Stimulated activated effector memory CD8-positive, alpha-beta T cell treated with anti-CD3 and anti-CD28 coated beads, Interleukin-12 subunit alpha, Interleukin-12 subunit beta, amount 100 ng/mL, for 72 hours (primary cell): ENCODE measurements around the gene ABCB8.
"Not testable (repeated sequence)": the region's sequence is repeated elsewhere in the genome, so short reads cannot be mapped to it uniquely, and the experiment has no call there.

ENCODE experiments used
- ATAC-seq: fragments of 150-1000 bp; cut with Tn5 transposase; 2 replicates; pipeline ENCODE4 v1.10.0; 2021
- DNase-seq, 2 donors: peaks; one replicate each; pipeline ENCODE4 v3.0.0; 2021 to 2022; ENCODE audit warnings: low spot score in 2 of 2
- H3K27ac Mint-ChIP-seq: one replicate; pipeline ENCODE4 v1.8.0; 2022; ENCODE audit warnings: mild to moderate bottlenecking, mixed read lengths
- H3K36me3 Mint-ChIP-seq: one replicate; pipeline ENCODE4 v1.8.0; 2022; ENCODE audit warnings: mild to moderate bottlenecking, mixed read lengths
- H3K4me1 Mint-ChIP-seq: one replicate; pipeline ENCODE4 v1.8.0; 2022; ENCODE audit warnings: mixed read lengths
- H3K4me3 Mint-ChIP-seq: one replicate; pipeline ENCODE4 v1.8.0; 2022; ENCODE audit warnings: mild to moderate bottlenecking, mixed read lengths
- H3K9me3 Mint-ChIP-seq: one replicate; pipeline ENCODE4 v1.8.0; 2022; ENCODE audit warnings: mixed read lengths

Gene ABCB8

DNA sequence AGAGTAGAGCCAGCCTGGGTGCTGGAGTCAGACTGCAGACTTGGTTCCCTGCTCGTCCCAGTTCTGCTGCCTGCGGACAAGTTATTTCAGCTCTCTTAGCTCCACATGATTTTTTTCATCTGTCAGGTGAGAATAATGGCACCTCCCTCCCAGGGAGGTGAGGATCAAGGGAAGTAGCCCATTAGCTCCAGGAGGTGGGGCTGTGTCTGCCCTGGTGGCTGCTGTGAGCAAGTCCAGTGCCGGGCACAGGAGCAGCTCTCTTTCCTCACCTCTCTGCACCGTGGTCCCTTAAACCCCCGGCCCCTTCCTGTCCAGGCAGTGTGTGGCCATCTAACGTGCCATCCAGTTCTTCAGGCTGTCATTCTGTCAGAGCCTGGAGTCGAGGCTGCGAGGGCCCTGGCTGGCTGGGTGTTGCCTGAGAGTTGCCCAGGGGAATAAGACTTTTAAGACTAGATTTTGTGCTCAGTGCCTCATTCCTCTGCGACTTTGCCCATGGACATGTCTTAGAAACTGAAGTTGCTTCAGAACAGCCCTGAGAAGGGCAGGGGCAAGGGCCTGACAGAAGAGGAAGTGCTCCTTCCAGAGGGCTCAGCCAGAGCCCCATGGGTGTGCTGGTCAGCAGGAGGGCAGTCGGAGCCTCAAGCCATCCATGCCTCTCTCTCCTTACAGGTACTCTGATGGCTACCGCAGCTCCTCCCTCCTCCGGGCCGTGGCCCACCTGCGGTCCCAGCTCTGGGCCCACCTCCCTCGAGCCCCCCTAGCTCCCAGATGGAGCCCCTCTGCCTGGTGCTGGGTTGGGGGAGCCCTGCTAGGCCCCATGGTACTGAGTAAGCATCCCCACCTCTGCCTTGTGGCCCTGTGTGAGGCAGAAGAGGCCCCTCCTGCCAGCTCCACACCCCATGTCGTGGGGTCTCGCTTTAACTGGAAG, 5.0 kb downstream of the ABCB8 start:
- no peak overlapping the region for H3K4me3 Mint-ChIP-seq
- peaks cover 40% of the 10 kb centered on the region for H3K36me3 Mint-ChIP-seq
- no peak for ATAC-seq
- DNase-seq = no peak
- H3K9me3 Mint-ChIP-seq = no peaks in the 10 kb centered on the region
- peaks cover 8% of the 10 kb centered on the region for H3K4me1 Mint-ChIP-seq
- peak overlapping the region; percentile 74 for H3K27ac Mint-ChIP-seq

DNA sequence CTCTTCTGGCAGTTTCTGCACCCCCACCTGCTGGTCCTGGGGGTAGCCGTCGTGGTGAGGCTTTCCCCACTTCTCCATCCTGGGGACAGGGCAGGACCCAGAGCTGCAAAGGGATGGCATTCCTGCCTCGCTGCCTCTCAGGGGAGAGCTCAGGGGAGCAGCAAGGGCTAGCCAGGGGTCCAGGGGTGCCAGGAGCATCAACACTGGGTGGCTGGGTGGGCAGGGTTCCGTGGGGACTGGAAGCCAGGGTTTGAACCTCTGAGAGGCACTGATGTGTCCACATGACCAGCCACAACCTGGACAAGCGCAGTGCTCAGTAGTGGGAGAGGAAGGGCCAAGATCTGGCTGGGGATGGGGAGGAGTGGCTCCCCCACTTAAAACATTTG, 5.6 kb downstream of the ABCB8 start:
- H3K9me3 Mint-ChIP-seq = no peaks in the 10 kb centered on the region
- no peak for DNase-seq
- H3K4me1 Mint-ChIP-seq = peaks cover 8% of the 10 kb centered on the region
- H3K4me3 Mint-ChIP-seq = no peak overlapping the region
- H3K27ac Mint-ChIP-seq = no peak overlapping the region
- ATAC-seq = no peak
- H3K36me3 Mint-ChIP-seq = peaks cover 33% of the 10 kb centered on the region

GRCh38 chr7:151034312-151035025, 6.2 kb downstream of the ABCB8 start:
- no peak overlapping the region for H3K4me3 Mint-ChIP-seq
- no peaks in the 10 kb centered on the region for H3K9me3 Mint-ChIP-seq
- no peak for ATAC-seq
- no peak for DNase-seq
- peaks cover 38% of the 10 kb centered on the region for H3K36me3 Mint-ChIP-seq
- no peak overlapping the region for H3K27ac Mint-ChIP-seq
- peaks cover 11% of the 10 kb centered on the region for H3K4me1 Mint-ChIP-seq

GRCh38 chr7:151035026-151035717, 6.9 kb downstream of the ABCB8 start:
- Mint-ChIP-seq H3K9me3 (no peaks in the 10 kb centered on the region), H3K4me3 (no peak overlapping the region), H3K27ac (peak overlapping the region; percentile 70), H3K36me3 (peaks cover 39% of the 10 kb centered on the region), H3K4me1 (peaks cover 18% of the 10 kb centered on the region)
- no peak for DNase-seq
- ATAC-seq = no peak

GRCh38 chr7:151035902-151036301, 7.7 kb downstream of the ABCB8 start:
- Mint-ChIP-seq H3K36me3 (peaks cover 34% of the 10 kb centered on the region), H3K9me3 (no peaks in the 10 kb centered on the region), H3K4me1 (peaks cover 21% of the 10 kb centered on the region), H3K4me3 (no peak overlapping the region), H3K27ac (peak overlapping the region; percentile 70)
- ATAC-seq (no peak), DNase-seq (no peak)

DNA sequence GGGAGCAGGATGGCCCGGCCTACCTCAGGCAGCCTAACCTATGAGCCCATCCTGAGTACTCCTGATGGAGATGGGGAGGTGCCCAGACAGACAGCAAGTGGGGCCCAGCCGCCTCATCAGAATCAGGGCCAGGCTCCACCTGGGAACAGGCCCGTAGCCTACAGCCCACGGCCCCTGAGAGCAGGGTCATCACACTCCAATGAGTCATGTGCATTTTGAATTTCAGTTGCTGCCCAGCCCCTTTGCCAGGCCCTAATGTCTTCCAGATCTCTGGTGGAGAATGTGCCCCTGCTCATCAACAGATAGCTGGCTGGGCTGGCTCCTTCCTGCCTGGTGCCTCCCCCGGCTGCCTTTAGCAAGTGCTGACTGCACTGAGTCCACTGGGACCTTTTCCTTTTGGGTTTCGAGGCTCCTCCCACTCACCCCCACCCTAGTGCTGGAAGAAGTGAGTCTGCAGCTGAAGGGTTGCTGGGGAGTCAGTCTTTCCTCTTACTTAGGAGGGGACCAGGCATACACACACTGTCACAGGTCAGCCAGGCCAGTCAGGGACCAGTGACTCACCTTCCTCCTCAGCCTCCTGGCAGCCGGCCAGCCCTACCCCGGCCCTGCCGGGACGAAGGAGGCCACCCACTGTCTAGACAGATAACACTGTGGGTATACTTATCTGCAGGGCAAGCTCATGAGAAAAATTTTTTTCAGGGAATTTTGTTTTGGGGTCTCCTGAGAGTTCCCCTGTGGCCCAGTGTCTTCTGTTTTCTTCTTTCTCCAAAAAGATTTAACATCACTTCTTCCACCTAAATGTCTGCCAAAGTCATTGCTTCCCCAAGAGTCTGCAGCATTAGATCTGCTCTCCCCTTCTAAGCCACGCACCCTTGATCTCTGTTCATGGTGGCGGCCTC, 10.9 kb downstream of the ABCB8 start:
- peaks cover 24% of the 10 kb centered on the region for H3K36me3 Mint-ChIP-seq
- H3K27ac Mint-ChIP-seq = peak overlapping the region; percentile 97
- H3K4me3 Mint-ChIP-seq = peak overlapping the region; percentile 56
- peaks cover 21% of the 10 kb centered on the region for H3K4me1 Mint-ChIP-seq
- DNase-seq (peak; percentile 70 to 83), ATAC-seq (peak; percentile 96)
- no peaks in the 10 kb centered on the region for H3K9me3 Mint-ChIP-seq

GRCh38 chr7:151039850-151040548, 11.7 kb downstream of the ABCB8 start:
- peak overlapping the region; percentile 97 for H3K27ac Mint-ChIP-seq
- H3K4me3 Mint-ChIP-seq = peak overlapping the region; percentile 56
- H3K36me3 Mint-ChIP-seq = peaks cover 28% of the 10 kb centered on the region
- DNase-seq (no peak), ATAC-seq (no peak)
- H3K9me3 Mint-ChIP-seq = no peaks in the 10 kb centered on the region
- H3K4me1 Mint-ChIP-seq = peaks cover 21% of the 10 kb centered on the region

DNA sequence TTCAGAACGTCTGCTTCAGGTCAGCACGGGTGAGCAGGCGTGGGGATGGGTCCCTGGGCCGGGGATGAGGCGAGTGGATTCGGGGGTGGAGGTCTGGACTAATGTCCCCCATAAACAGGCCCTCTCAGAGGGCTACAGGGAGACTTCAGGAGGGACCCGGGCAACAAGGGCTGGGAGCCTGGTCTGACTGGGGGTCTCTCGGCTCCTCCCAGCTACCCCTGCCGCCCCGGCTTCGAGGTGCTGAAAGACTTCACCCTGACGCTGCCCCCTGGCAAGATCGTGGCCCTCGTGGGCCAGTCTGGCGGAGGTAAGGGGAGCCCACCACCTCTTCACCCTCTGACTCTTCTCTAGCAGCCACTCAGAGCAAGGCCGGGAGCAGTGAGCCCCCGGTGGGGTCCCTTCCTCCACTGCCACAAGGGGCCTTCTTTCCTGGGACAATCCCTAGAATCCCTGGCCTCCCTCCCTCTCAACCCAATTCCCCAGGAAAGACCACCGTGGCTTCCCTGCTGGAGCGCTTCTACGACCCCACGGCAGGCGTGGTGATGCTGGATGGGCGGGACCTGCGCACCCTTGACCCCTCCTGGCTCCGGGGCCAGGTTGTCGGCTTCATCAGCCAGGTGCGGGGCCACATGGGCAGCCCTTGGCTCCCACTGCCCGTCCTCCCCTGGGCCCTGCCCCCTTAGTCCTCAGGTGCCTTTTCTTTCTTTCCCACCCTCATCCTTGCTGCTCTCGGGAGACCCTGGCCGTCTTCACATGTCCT, 12.5 kb downstream of the ABCB8 start:
- Mint-ChIP-seq H3K4me1 (peaks cover 21% of the 10 kb centered on the region), H3K9me3 (no peaks in the 10 kb centered on the region), H3K36me3 (peaks cover 28% of the 10 kb centered on the region), H3K4me3 (no peak overlapping the region), H3K27ac (peak overlapping the region; percentile 78)
- DNase-seq = no peak
- no peak for ATAC-seq

- H3K9me3 Mint-ChIP-seq, ATAC-seq, H3K4me3 Mint-ChIP-seq, H3K27ac Mint-ChIP-seq, DNase-seq: not testable (repeated sequence)
- Mint-ChIP-seq H3K36me3 (peaks cover 12% of the 10 kb centered on the region), H3K4me1 (peaks cover 20% of the 10 kb centered on the region)
Measured at GRCh38 chr7:151043449-151043848, 15.2 kb downstream of the ABCB8 start.

DNA sequence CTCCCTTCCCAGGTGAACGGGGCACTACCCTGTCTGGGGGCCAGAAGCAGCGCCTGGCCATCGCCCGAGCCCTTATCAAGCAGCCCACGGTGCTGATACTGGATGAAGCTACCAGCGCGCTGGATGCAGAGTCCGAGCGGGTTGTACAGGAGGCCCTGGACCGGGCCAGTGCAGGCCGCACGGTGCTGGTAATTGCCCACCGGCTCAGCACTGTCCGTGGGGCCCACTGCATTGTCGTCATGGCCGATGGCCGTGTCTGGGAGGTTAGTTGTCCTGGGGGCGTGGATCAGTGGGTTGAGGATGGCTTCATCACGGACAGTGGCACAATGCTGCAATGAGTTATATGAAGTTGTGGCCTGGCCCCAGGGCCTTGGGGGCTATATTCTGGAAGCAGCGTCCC, 15.7 kb downstream of the ABCB8 start:
- Mint-ChIP-seq H3K4me1 (peaks cover 14% of the 10 kb centered on the region), H3K27ac (no peak overlapping the region), H3K4me3 (no peak overlapping the region), H3K36me3 (peaks cover 11% of the 10 kb centered on the region), H3K9me3 (no peaks in the 10 kb centered on the region)
- DNase-seq (no peak), ATAC-seq (no peak)

DNA sequence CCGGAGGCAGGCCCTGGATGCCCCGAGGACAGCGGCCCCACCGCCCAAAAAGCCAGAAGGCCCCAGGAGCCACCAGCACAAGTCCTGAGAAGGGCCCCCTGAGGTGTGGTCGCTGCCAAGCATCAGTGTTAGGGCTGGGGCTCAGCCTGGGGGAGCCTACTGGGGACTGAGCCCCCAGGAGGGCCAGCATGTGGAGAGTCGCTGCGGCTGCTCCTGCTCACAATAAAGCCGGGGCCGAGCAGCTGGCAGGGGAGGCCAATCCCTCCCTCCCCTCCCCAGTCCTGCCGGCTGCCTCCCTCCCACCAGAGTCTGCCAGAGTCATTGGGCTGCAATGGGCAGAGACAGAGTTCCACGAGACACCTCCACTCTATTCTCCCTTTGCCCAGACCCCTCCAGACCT, 17.0 kb downstream of the ABCB8 start:
- Mint-ChIP-seq H3K36me3 (peaks cover 5% of the 10 kb centered on the region), H3K4me3 (no peak overlapping the region), H3K9me3 (no peaks in the 10 kb centered on the region), H3K4me1 (peaks cover 1% of the 10 kb centered on the region), H3K27ac (peak overlapping the region; percentile 43)
- DNase-seq (no peak), ATAC-seq (no peak)

DNA sequence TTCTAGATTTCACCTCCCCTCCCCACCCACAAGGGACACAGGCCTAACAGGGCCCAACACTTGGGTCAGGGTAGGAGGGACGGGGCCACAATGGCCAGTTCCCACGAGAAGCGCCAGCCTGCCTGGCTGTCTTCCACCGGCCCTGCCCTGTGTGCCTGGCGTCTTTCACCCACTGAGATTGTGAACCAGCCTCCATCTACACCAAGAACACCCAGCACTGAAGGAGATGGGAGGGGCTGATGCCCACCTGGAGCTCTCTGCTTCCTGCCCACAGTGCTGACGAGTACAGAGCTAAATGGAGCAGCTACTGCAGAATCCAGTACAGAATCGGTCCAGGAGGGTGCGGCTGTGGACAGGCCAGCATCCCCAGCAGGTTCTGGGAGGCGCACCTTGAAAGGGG, 17.7 kb downstream of the ABCB8 start:
- DNase-seq (no peak), ATAC-seq (no peak)
- peak overlapping the region; percentile 43 for H3K27ac Mint-ChIP-seq
- H3K9me3 Mint-ChIP-seq = no peaks in the 10 kb centered on the region
- peaks cover 5% of the 10 kb centered on the region for H3K36me3 Mint-ChIP-seq
- no peak overlapping the region for H3K4me3 Mint-ChIP-seq
- H3K4me1 Mint-ChIP-seq = no peaks in the 10 kb centered on the region

DNA sequence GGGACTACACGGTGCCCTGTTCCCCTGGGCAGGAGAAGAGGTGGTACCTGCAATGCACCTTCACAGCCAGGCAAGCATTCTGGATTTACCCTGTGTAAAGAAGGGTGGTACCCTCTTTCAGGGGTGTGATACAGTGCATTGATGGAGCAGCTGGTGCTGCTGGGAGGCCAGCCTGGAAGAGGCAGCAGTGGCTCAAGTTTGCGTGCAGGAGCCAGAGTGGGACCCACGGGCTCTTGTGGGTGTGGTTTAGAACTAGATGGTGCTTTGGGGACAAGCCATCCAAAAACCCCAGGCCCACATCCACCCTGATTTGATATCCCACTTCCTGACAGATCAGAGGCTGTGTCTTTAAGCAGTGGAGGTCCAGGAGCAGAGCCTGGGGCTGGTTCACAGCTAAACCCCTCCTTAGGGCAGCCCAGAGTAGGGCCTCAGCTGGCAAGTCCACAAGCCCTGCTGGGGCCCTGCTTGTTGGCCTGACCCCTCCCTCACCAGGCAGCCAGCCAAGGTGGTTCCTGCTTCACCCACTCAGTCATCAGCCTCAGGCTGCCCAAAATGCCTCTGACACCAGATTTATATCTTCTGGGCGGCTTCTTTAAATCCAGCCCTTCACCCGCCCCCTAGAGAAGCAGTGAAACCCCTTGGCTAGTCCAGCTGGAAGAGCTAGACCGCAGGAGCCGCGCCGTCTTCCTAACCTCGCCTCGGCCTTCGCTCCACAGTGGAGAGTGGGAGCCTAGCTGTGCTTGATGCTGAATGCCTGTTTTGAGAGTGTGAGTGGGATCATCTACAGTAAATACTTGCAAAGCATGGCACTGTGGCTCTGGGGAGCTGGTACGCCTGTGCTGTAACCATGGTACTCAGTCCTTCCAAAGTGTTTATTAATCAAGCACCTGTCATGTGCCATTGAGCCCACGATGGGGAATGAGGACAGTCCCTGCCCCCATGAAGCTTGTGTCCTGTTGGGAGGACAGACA, 18.6 kb downstream of the ABCB8 start:
- no peak overlapping the region for H3K4me3 Mint-ChIP-seq
- no peaks in the 10 kb centered on the region for H3K9me3 Mint-ChIP-seq
- ATAC-seq (no peak), DNase-seq (no peak)
- peaks cover 5% of the 10 kb centered on the region for H3K36me3 Mint-ChIP-seq
- no peaks in the 10 kb centered on the region for H3K4me1 Mint-ChIP-seq
- H3K27ac Mint-ChIP-seq = peak overlapping the region; percentile 76
